Heart right ventricle (tissue), 16 donors: ENCODE measurements around the gene CDK5. TPM values are rescaled to one million over a fixed set of nuclear protein-coding genes. Genes with fewer than 3 reads are reported as not detected.

Source experiments
- ATAC-seq, 8 donors: fragments of 200-7000 bp; cut with Tn5 transposase; one replicate each; pipeline ENCODE4 v1.9.1; 2020; ENCODE audit warnings: mild to moderate bottlenecking in 8 of 8, moderate library complexity in 8 of 8, moderate number of reproducible peaks in 1 of 8
- DNase-seq, 2 donors: peaks; one replicate each; pipeline ENCODE4 v3.0.0-alpha.2; 2020
- H3K27ac ChIP-seq, 10 donors: fragments of 200-600 bp; sonication (generic) in 2 of 10; one replicate each; pipeline versions ENCODE4 v1.5.0 to v1.8.0; 2020 to 2022; ENCODE audit warnings: mild to moderate bottlenecking in 3 of 10
- H3K27me3 ChIP-seq, 7 donors: fragments of 200-600 bp; one replicate each; pipeline ENCODE4 v1.8.0; 2021 to 2022; ENCODE audit warnings: mild to moderate bottlenecking in 2 of 7
- H3K36me3 ChIP-seq, 9 donors: fragments of 200-600 bp; sonication (generic) in 1 of 9; one replicate each; pipeline versions ENCODE4 v1.5.0 to v1.8.0; 2020 to 2022; ENCODE audit warnings: mild to moderate bottlenecking in 2 of 9
- H3K4me1 ChIP-seq, 9 donors: fragments of 200-600 bp; sonication (generic) in 1 of 9; one replicate each; pipeline versions ENCODE4 v1.5.0 to v1.8.0; 2020 to 2022; ENCODE audit warnings: mild to moderate bottlenecking in 4 of 9
- H3K4me3 ChIP-seq, 10 donors: fragments of 200-600 bp; sonication (generic) in 2 of 10; one replicate each; pipeline versions ENCODE4 v1.5.0 to v1.8.0; 2020 to 2022; ENCODE audit warnings: mild to moderate bottlenecking in 7 of 10, moderate library complexity in 2 of 10
- H3K9me3 ChIP-seq, 11 donors: fragments of 200-600 bp in 10 of 11; sonication (generic) in 2 of 11; one replicate each; pipeline versions ENCODE4 v1.5.0 to v1.8.0; 2013 to 2022; ENCODE audit warnings: mild to moderate bottlenecking in 2 of 11, control low read depth in 1 of 11, moderate library complexity in 1 of 11
- CTCF ChIP-seq, 9 donors: fragments of 200-600 bp; sonication (generic) in 2 of 9; IDR thresholded peaks; one replicate each; pipeline versions ENCODE4 v1.5.0 to v1.8.0; 2021 to 2022; ENCODE audit warnings: antibody characterized with exemption in 9 of 9, mild to moderate bottlenecking in 5 of 9, moderate library complexity in 1 of 9
- whole genome bisulfite sequencing, 2 donors: extraction: QIAGEN DNeasy Blood & Tissue Kit; methylation state at CpG; one replicate each; pipeline ENCODE4 v1.1.7; 2013; ENCODE audit warnings: inconsistent platforms in 1 of 2; 5-methylcytosine and 5-hydroxymethylcytosine counted together
- intact Hi-C, 10 donors: fragments of 100-400 bp; cut with DNase I; formaldehyde crosslinking; loops; one replicate each; pipeline versions ENCODE4 v1.11.1 to v1.14.2; 2022
- long read RNA-seq, 3 donors: library from polyadenylated mRNA; unstranded; transcript quantifications; one replicate each; pipeline ENCODE4 v2.0.0, GENCODE V29; 2020 to 2021
- polyA plus RNA-seq, 2 donors: library from polyadenylated mRNA; stranded (reverse); fragments of 200-250 nt; gene quantifications; one replicate each; pipeline ENCODE4 v1.2.3, GENCODE V29; 2013
- total RNA-seq, 10 donors: library from RNA; stranded (reverse); fragmentation: NEBNext Ultra II Directional in 3 of 10; extraction: Animal tissue kit (Norgen Biotek cat#: 25700) in 3 of 10; gene quantifications; one replicate each; pipeline versions ENCODE4 v1.2.1 to v1.2.4, GENCODE V29; 2021 to 2023
- donor health status: Arrhythmogenic right ventricular cardiomyopathy.
- donor health status: ischemic (EF 13 %, LVEDD 7.1; RV severe dilation, severe dysfunction).
- donor health status: healthy with polysubstance abuse.
- donor health status: DM: no; HTN: yes; CAD: no.
- donor health status: DM: no; HTN: no; CAD: no.
- donor health status: ischemic (EF 25% LVEDD 6.9; RV normal size, moderate dysfunction).
- donor health status: ischemic (EF 25% LVEDD 5.7; RV mildly dilated, moderate dysfunction).
- donor health status: healthy.
- donor health status: DM: yes; HTN: yes; CAD: no.
- donor health status: Ischemic cardiomyopathy.
- donor health status: ischemic (EF 35%, LVEDD 5.7; RV mildly dilated, moderate dysfunction).
- donor health status: nonischemic (EF 11% LVEDD 7.7; RV severe dilation, severe dysfunction).
- donor health status: DM: yes; HTN: yes; CAD: no.
- donor health status: PGD.
- donor health status: ischemic (EF 29% LVEDD 5.4; RV normal size, mild dysfunction).
- donor health status: nonischemic (EF 23%, LVEDD 6.1; RV moderate dilation, normal function).

Gene CDK5
- total RNA-seq (10 to 100 TPM in 1 of 10 donors, 1 to 10 TPM in 9; 5.2 to 11.3 (median 7.8) TPM), polyA plus RNA-seq (1 to 10 TPM; 5.0 to 7.7 TPM)
- long read RNA-seq, donor 1, partial matches to known transcripts: 0 of 2 reads
- long read RNA-seq, donor 1, other reads (novel, unspliced or antisense): 0 of 2 reads
- long read RNA-seq, donor 2, partial matches to known transcripts: 0 of 4 reads
- long read RNA-seq, donor 2, other reads (novel, unspliced or antisense): 0 of 4 reads
- long read RNA-seq, donor 3, partial matches to known transcripts: 1 of 6 reads
- long read RNA-seq, donor 3, other reads (novel, unspliced or antisense): 0 of 6 reads

DNA sequence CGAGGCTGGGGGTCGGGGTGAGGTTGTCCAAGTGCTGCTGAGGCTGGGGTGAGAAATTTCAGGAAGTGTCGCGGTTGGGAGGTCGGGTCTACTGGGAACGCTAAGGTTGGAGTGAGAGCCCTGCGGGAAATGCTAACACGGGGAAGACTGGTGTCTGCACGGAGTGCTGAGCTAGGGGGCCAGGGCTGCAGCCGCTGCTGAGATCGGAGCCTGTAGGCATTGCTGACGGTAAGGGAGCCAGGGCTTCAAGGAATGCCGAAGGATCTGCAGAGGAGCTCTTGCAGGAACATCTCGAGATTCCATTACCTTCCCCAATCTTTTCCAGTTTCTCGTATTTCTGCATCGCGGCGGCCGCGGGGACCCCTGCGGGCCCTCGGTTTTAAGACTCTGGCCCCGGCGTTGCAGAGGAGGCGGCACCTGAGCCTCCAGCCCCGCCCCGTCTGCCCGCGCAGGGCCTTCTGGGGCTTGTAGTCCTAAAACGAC lies at the start of gene CDK5:
Gene CDK5 (minus strand): TSS at position 392 of the 483 bp plus-strand sequence. CDS start 49 bp downstream, at position 343.
- intact Hi-C loops: loop anchor here in 2 of 10 donors (2.0 to 10.0 kb wide), 2 partner anchors 27 to 57 kb away; no protein-coding TSS in a partner anchor
- no peaks in the 10 kb centered on the region for H3K27me3 ChIP-seq

GRCh38 chr7:151104411-151105235 lies 46.9 kb upstream of the CDK5 start:
- intact Hi-C loops: loop anchor here in 3 of 10 donors (10.0 kb wide), 3 partner anchors 60 to 220 kb away; partner anchors contain the start of gene ASIC3 (in 1 of the 3)
- peaks cover 0 to 40% (median 17%) of the 10 kb centered on the region in 9 donors for H3K4me1 ChIP-seq
- peaks cover 0 to 15% (median 0%) of the 10 kb centered on the region in 9 donors for H3K36me3 ChIP-seq
- WGBS, 2 donors: 83% methylated on average over 23 of the region's 23 CpGs
- no peak overlapping the region for H3K4me3 ChIP-seq
- no peak for TF ChIP-seq CTCF (IDR thresholded peaks at IDR 0.05)
- H3K27me3 ChIP-seq: no peaks in the 10 kb centered on the region
- no peaks in the 10 kb centered on the region for H3K9me3 ChIP-seq
- DNase-seq (no peak), ATAC-seq (peak in 1 of 8 donors; percentile 5)
- H3K27ac ChIP-seq: peak overlapping the region in 1 of 10 donors; percentile 15

More for the DNA sequence above, at the start of gene CDK5:
- no peaks in the 10 kb centered on the region for H3K9me3 ChIP-seq
- ATAC-seq (peak in 5 of 8 donors; percentile 0 to 1 (median 1)), DNase-seq (no peak)
- TF ChIP-seq CTCF (IDR thresholded peaks at IDR 0.05): no peak
- H3K27ac ChIP-seq: peak within 1 kb of the TSS; percentile 94 to 98 (median 97)
- peaks cover 30 to 49% (median 45%) of the 10 kb centered on the region in 9 donors for H3K4me1 ChIP-seq
- 0 to 1% methylated on average over 30 of the region's 30 CpGs for WGBS, 2 donors
- H3K36me3 ChIP-seq: peaks cover 0 to 12% (median 0%) of the 10 kb centered on the region in 9 donors
- H3K4me3 ChIP-seq: peak within 1 kb of the TSS; percentile 22 to 95 (median 88)

- 83 to 91% methylated on average over 12 of the region's 12 CpGs for WGBS, 2 donors
- H3K27ac ChIP-seq: no peak overlapping the region
- DNase-seq: no peak
- no peaks in the 10 kb centered on the region for H3K9me3 ChIP-seq
- intact Hi-C loops: loop anchor here in 3 of 10 donors (10.0 kb wide), 3 partner anchors 59 to 219 kb away; partner anchors contain the start of gene ASIC3 (in 1 of the 3)
- H3K4me1 ChIP-seq: peaks cover 0 to 42% (median 11%) of the 10 kb centered on the region in 9 donors
- ATAC-seq: no peak
- H3K4me3 ChIP-seq: no peak overlapping the region
- H3K27me3 ChIP-seq: no peaks in the 10 kb centered on the region
- peaks cover 0 to 15% (median 0%) of the 10 kb centered on the region in 9 donors for H3K36me3 ChIP-seq
- no peak for TF ChIP-seq CTCF (IDR thresholded peaks at IDR 0.05)
These were observed 46.3 kb upstream of the CDK5 start for GRCh38 chr7:151103973-151104372.

DNA sequence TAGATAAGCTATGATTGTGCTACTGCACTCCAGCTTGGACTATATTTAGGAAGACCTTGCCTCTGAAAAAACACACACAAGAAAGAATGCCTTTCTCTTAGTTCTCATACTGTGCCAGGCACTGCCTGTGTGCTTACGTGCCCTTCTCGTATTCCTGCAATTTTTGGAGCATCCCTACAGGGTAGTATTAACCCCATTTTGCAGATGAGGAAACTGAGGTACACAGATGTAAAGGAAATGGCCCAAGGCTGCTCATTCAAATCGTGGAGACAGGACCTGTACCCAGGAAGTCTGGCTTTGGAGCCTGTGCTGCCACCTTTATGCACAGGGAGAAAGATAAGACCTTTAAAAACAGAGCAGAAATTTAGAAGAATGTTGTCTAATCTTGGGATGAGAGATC lies 45.3 kb upstream of the CDK5 start:
- Histone ChIP-seq H3K27me3 (no peaks in the 10 kb centered on the region), H3K36me3 (peaks cover 0 to 15% (median 0%) of the 10 kb centered on the region in 9 donors), H3K9me3 (no peaks in the 10 kb centered on the region), H3K4me3 (no peak overlapping the region), H3K27ac (no peak overlapping the region), H3K4me1 (peaks cover 0 to 42% (median 11%) of the 10 kb centered on the region in 9 donors)
- intact Hi-C loops: loop anchor here in 3 of 10 donors (10.0 kb wide), 3 partner anchors 58 to 218 kb away; partner anchors contain the start of gene ASIC3 (in 1 of the 3)
- no peak for DNase-seq
- no peak for ATAC-seq
- no peak for TF ChIP-seq CTCF (IDR thresholded peaks at IDR 0.05)
- WGBS, 2 donors: 74 to 81% methylated on average over 3 of the region's 3 CpGs
